GM03348 (cell line): ENCODE measurements around the gene CCN5.
A peak's percentile ranks its signal among the peaks of the same experiment; 100 is the strongest.

Experiments
- DNase-seq: peaks from one replicate; pipeline ENCODE4 v3.0.0; 2012; ENCODE audit warnings: low spot score

CCN5 gene

GRCh38 chr20:44737116-44737515, 21.9 kb downstream of the CCN5 start:
- DNase-seq, result no peak

- peak; percentile 76 for DNase-seq
Observed at GRCh38 chr20:44738813-44739477, 23.8 kb downstream of the CCN5 start.

- no peak for DNase-seq
Observed at GRCh38 chr20:44739942-44740341, 24.8 kb downstream of the CCN5 start.

- no peak for DNase-seq
Observed at GRCh38 chr20:44742304-44743079, 27.3 kb downstream of the CCN5 start.

- no peak for DNase-seq
Observed at GRCh38 chr20:44743080-44743701, 28.0 kb downstream of the CCN5 start.

GRCh38 chr20:44743916-44744655, 28.9 kb downstream of the CCN5 start:
- DNase-seq, result no peak

- no peak for DNase-seq
Observed at GRCh38 chr20:44745122-44745597, 30.0 kb downstream of the CCN5 start.

- DNase-seq, result peak; percentile 69
Observed at GRCh38 chr20:44745598-44746366, 30.6 kb downstream of the CCN5 start, which contains the start of gene KCNK15. Gene KCNK15, plus strand, starts transcription at chr20:44745865. Its CDS starts 46 bp downstream, at chr20:44745911.

- DNase-seq, result no peak
Observed at GRCh38 chr20:44746367-44747165, 31.4 kb downstream of the CCN5 start.

GRCh38 chr20:44747166-44748004, 32.2 kb downstream of the CCN5 start:
- peak; percentile 84 for DNase-seq

- no peak for DNase-seq
Observed at GRCh38 chr20:44748005-44748370, 32.8 kb downstream of the CCN5 start.

- DNase-seq, result no peak
Observed at GRCh38 chr20:44750081-44750805, 35.1 kb downstream of the CCN5 start.

- no peak for DNase-seq
Observed at GRCh38 chr20:44752099-44752931, 37.1 kb downstream of the CCN5 start.

GRCh38 chr20:44754554-44754953, 39.4 kb downstream of the CCN5 start:
- DNase-seq, result no peak

- no peak for DNase-seq
Observed at GRCh38 chr20:44756011-44756688, 41.0 kb downstream of the CCN5 start.

GRCh38 chr20:44756956-44757355, 41.8 kb downstream of the CCN5 start:
- no peak for DNase-seq
